Heart right ventricle (tissue), 16 donors: Measurements from ENCODE around the gene SLC41A3. TPM values are rescaled to one million over a fixed set of nuclear protein-coding genes. Genes with fewer than 3 reads are reported as not detected.
A peak's percentile ranks its signal among the peaks of the same experiment; 100 is the strongest.

Source experiments
- ATAC-seq, 8 donors: fragments of 200-7000 bp; cut with Tn5 transposase; one replicate each; pipeline ENCODE4 v1.9.1; 2020; ENCODE audit warnings: mild to moderate bottlenecking in 8 of 8, moderate library complexity in 8 of 8, moderate number of reproducible peaks in 1 of 8
- DNase-seq, 2 donors: peaks; one replicate each; pipeline ENCODE4 v3.0.0-alpha.2; 2020
- H3K27ac ChIP-seq, 10 donors: fragments of 200-600 bp; sonication (generic) in 2 of 10; one replicate each; pipeline versions ENCODE4 v1.5.0 to v1.8.0; 2020 to 2022; ENCODE audit warnings: mild to moderate bottlenecking in 3 of 10
- H3K27me3 ChIP-seq, 7 donors: fragments of 200-600 bp; one replicate each; pipeline ENCODE4 v1.8.0; 2021 to 2022; ENCODE audit warnings: mild to moderate bottlenecking in 2 of 7
- H3K36me3 ChIP-seq, 9 donors: fragments of 200-600 bp; sonication (generic) in 1 of 9; one replicate each; pipeline versions ENCODE4 v1.5.0 to v1.8.0; 2020 to 2022; ENCODE audit warnings: mild to moderate bottlenecking in 2 of 9
- H3K4me1 ChIP-seq, 9 donors: fragments of 200-600 bp; sonication (generic) in 1 of 9; one replicate each; pipeline versions ENCODE4 v1.5.0 to v1.8.0; 2020 to 2022; ENCODE audit warnings: mild to moderate bottlenecking in 4 of 9
- H3K4me3 ChIP-seq, 10 donors: fragments of 200-600 bp; sonication (generic) in 2 of 10; one replicate each; pipeline versions ENCODE4 v1.5.0 to v1.8.0; 2020 to 2022; ENCODE audit warnings: mild to moderate bottlenecking in 7 of 10, moderate library complexity in 2 of 10
- H3K9me3 ChIP-seq, 11 donors: fragments of 200-600 bp in 10 of 11; sonication (generic) in 2 of 11; one replicate each; pipeline versions ENCODE4 v1.5.0 to v1.8.0; 2013 to 2022; ENCODE audit warnings: mild to moderate bottlenecking in 2 of 11, control low read depth in 1 of 11, moderate library complexity in 1 of 11
- WGBS, 2 donors: extraction: QIAGEN DNeasy Blood & Tissue Kit; methylation state at CpG; one replicate each; pipeline ENCODE4 v1.1.7; 2013; ENCODE audit warnings: inconsistent platforms in 1 of 2; 5-methylcytosine and 5-hydroxymethylcytosine counted together
- intact Hi-C, 10 donors: fragments of 100-400 bp; cut with DNase I; formaldehyde crosslinking; loops; one replicate each; pipeline versions ENCODE4 v1.11.1 to v1.14.2; 2022
- polyA plus RNA-seq, 2 donors: library from polyadenylated mRNA; stranded (reverse); fragments of 200-250 nt; gene quantifications; one replicate each; pipeline ENCODE4 v1.2.3, GENCODE V29; 2013
- total RNA-seq, 10 donors: library from RNA; stranded (reverse); fragmentation: NEBNext Ultra II Directional in 3 of 10; extraction: Animal tissue kit (Norgen Biotek cat#: 25700) in 3 of 10; gene quantifications; one replicate each; pipeline versions ENCODE4 v1.2.1 to v1.2.4, GENCODE V29; 2021 to 2023
- TF ChIP-seq, protein P1 (sequence below), 9 donors: fragments of 200-600 bp; sonication (generic) in 2 of 9; IDR thresholded peaks; one replicate each; pipeline versions ENCODE4 v1.5.0 to v1.8.0; 2021 to 2022; ENCODE audit warnings: antibody characterized with exemption in 9 of 9, mild to moderate bottlenecking in 5 of 9, moderate library complexity in 1 of 9
- donor health status: Arrhythmogenic right ventricular cardiomyopathy.
- donor health status: ischemic (EF 13 %, LVEDD 7.1; RV severe dilation, severe dysfunction).
- donor health status: healthy with polysubstance abuse.
- donor health status: DM: no; HTN: yes; CAD: no.
- donor health status: DM: no; HTN: no; CAD: no.
- donor health status: ischemic (EF 25% LVEDD 6.9; RV normal size, moderate dysfunction).
- donor health status: ischemic (EF 25% LVEDD 5.7; RV mildly dilated, moderate dysfunction).
- donor health status: healthy.
- donor health status: DM: yes; HTN: yes; CAD: no.
- donor health status: Ischemic cardiomyopathy.
- donor health status: ischemic (EF 35%, LVEDD 5.7; RV mildly dilated, moderate dysfunction).
- donor health status: nonischemic (EF 11% LVEDD 7.7; RV severe dilation, severe dysfunction).
- donor health status: DM: yes; HTN: yes; CAD: no.
- donor health status: PGD.
- donor health status: ischemic (EF 29% LVEDD 5.4; RV normal size, mild dysfunction).
- donor health status: nonischemic (EF 23%, LVEDD 6.1; RV moderate dilation, normal function).

SLC41A3 gene
- total and polyA plus RNA-seq, 12 donors, result 28.6 to 49.5 (median 40.1) TPM

DNA sequence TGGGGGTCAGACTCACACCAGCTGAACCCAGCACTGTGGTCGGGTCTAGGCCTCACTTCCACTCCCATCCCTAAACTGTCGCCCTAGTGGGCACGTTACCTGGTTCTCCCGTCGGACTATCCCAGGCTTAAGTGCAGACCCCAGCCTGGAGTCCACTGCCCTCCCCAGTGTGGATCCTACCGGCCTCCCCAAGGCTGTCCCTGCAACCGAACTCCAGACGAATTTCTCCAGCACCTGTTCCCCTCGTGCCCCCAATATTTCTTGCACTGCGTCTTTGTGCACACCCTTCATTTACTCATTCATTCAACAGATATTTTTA lies 26.5 kb downstream of the SLC41A3 start:
- TF ChIP-seq, protein P1, sequence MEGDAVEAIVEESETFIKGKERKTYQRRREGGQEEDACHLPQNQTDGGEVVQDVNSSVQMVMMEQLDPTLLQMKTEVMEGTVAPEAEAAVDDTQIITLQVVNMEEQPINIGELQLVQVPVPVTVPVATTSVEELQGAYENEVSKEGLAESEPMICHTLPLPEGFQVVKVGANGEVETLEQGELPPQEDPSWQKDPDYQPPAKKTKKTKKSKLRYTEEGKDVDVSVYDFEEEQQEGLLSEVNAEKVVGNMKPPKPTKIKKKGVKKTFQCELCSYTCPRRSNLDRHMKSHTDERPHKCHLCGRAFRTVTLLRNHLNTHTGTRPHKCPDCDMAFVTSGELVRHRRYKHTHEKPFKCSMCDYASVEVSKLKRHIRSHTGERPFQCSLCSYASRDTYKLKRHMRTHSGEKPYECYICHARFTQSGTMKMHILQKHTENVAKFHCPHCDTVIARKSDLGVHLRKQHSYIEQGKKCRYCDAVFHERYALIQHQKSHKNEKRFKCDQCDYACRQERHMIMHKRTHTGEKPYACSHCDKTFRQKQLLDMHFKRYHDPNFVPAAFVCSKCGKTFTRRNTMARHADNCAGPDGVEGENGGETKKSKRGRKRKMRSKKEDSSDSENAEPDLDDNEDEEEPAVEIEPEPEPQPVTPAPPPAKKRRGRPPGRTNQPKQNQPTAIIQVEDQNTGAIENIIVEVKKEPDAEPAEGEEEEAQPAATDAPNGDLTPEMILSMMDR (IDR thresholded peaks at IDR 0.05), result no peak
- WGBS, 2 donors, result 87 to 94% methylated on average over 10 of the region's 10 CpGs
- peaks cover 0 to 40% (median 23%) of the 10 kb centered on the region in 9 donors for H3K4me1 ChIP-seq

DNA sequence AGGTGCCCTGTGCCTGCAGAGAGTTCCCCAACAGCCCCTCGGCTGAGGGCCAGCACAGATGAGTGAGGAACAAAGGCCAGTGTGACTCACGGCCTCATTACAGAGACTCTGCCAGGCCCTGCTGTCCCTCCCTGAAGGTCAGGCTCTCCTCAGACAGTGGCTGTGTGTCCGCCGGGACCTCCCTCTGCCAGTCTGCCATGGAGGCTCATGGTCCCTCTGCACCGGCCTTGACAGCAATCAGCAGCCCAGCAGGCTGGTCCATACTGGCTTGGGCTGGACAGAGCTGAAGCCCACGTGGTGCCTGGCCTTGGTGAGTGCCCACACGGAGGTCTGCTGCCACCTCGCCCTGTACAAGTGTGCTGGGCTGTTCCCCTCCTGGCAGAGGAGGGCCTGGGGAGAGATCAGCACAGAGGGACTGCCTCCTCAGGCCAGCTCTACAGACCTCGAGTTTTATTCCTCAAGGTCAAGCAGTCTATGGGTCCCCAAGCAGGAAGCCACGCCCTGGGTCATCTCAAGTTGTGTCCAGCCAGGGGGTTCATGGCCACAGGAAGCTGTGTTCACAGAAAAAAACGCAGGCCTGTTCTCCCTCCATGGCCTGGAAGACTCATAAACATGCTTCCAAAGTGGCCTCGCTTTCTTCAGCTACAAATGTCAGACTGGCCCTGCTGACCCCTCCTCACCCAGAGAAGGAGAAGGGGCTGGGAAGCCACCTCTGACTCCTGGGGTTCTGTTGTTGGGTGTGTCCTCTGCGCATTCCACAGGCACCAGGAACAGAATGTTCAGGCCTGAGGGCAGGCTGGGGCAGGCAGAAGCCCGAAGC lies 27.0 kb downstream of the SLC41A3 start:
- H3K4me1 ChIP-seq, result peaks cover 0 to 40% (median 23%) of the 10 kb centered on the region in 9 donors
- DNase-seq (peak; percentile 58 to 72), ATAC-seq (peak; percentile 59 to 94 (median 85))
- TF ChIP-seq, protein P1 (IDR thresholded peaks at IDR 0.05), result no peak
- H3K27me3 ChIP-seq, result no peaks in the 10 kb centered on the region
- peak overlapping the region in 9 of 10 donors; percentile 37 to 80 (median 72) for H3K27ac ChIP-seq
- H3K36me3 ChIP-seq, result peaks cover 0 to 6% (median 0%) of the 10 kb centered on the region in 9 donors
- intact Hi-C loops, result no loop called here
- 61 to 66% methylated on average over 14 of the region's 14 CpGs for WGBS, 2 donors
- no peaks in the 10 kb centered on the region for H3K9me3 ChIP-seq
- no peak overlapping the region for H3K4me3 ChIP-seq

More for the DNA sequence above, 26.5 kb downstream of the SLC41A3 start:
- DNase-seq, result no peak
- Histone ChIP-seq H3K9me3 (no peaks in the 10 kb centered on the region), H3K36me3 (peaks cover 0 to 6% (median 0%) of the 10 kb centered on the region in 9 donors), H3K27me3 (no peaks in the 10 kb centered on the region), H3K27ac (peak overlapping the region in 7 of 10 donors; percentile 37 to 80 (median 72)), H3K4me3 (no peak overlapping the region)
- intact Hi-C loops, result no loop called here
- no peak for ATAC-seq

DNA sequence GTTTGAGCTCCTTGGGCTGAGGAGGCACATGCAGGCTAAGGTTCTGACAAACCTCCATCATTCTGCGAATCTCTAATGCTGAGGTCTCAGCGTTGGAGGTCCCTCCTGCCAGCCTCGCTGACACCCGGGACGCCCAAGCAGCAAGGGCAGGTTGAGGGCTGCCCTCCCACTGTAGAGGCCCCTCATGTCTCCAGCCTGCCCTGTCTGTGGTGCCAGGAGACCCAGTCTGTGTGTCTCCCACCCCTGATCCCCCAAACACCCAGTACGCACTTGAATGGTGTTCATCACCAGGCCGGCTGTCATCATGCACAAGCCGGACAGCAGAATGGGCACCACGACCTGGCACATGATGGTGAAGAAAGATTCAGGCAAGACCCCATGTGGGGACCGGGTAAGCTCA lies 27.8 kb downstream of the SLC41A3 start:
- intact Hi-C loops, result no loop called here
- no peaks in the 10 kb centered on the region for H3K9me3 ChIP-seq
- 96 to 97% methylated on average over 10 of the region's 10 CpGs for WGBS, 2 donors
- H3K36me3 ChIP-seq, result peaks cover 0 to 6% (median 0%) of the 10 kb centered on the region in 9 donors
- peak overlapping the region in 7 of 10 donors; percentile 60 to 80 (median 72) for H3K27ac ChIP-seq
- DNase-seq (no peak), ATAC-seq (no peak)
- H3K4me1 ChIP-seq, result peaks cover 0 to 38% (median 23%) of the 10 kb centered on the region in 9 donors
- H3K4me3 ChIP-seq, result no peak overlapping the region
- H3K27me3 ChIP-seq, result no peaks in the 10 kb centered on the region
- TF ChIP-seq, protein P1 (IDR thresholded peaks at IDR 0.05), result no peak

DNA sequence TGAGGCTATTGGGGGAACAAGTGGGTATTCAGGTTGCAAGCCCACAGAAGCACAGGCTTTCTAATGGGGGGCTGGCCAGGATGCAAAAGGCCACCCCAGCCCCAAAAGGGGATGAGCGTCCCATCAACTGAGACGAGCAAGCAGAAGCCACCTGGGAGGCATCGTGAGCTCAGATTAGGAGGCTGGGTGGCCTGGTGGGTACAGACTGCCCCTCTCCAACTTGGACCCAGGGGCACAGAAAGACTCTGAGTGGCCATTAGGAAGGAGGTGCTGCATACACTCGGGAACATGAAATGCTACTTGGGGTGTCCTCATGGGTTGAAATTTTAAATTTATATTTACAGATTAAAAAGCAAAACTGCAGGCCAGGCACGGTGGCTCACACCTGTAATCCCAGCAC lies 29.1 kb downstream of the SLC41A3 start:
- intact Hi-C loops, result no loop called here
- H3K4me3 ChIP-seq, result no peak overlapping the region
- H3K27me3 ChIP-seq, result no peaks in the 10 kb centered on the region
- TF ChIP-seq, protein P1 (IDR thresholded peaks at IDR 0.05), result no peak
- H3K9me3 ChIP-seq, result no peaks in the 10 kb centered on the region
- H3K27ac ChIP-seq, result no peak overlapping the region
- H3K4me1 ChIP-seq, result peaks cover 0 to 32% (median 17%) of the 10 kb centered on the region in 9 donors
- 96 to 97% methylated on average over 5 of the region's 5 CpGs for WGBS, 2 donors
- ATAC-seq (no peak), DNase-seq (no peak)
- peaks cover 0 to 12% (median 0%) of the 10 kb centered on the region in 9 donors for H3K36me3 ChIP-seq
